ENCODE results near the gene LTBP1. TPM values are rescaled to one million over a fixed set of nuclear protein-coding genes. Genes with fewer than 3 reads are reported as not detected.

Gene LTBP1
- total RNA-seq, 2 donors from 2014 or later, result 25.9 to 99.8 TPM

GRCh38 chr2:33256162-33256755 lies 309.5 kb downstream of the LTBP1 start:
- WGBS, result 95% methylated on average over 6 of the region's 6 CpGs
- Histone ChIP-seq H3K27me3 (replicated peaks; ENCODE audit: insufficient read depth) (no peaks in the 10 kb centered on the region), H3K9me3 (no peaks in the 10 kb centered on the region), H3K4me3 (no peak overlapping the region), H3K4me1 (replicated peaks) (no peaks in the 10 kb centered on the region), H3K27ac (no peak overlapping the region), H3K36me3 (no peaks in the 10 kb centered on the region)
- intact Hi-C loops (cut with DNase I), result no loop called here
- no peak for DNase-seq (ENCODE audit: low spot score)
- TF ChIP-seq CTCF (IDR thresholded peaks at IDR 0.05) (no peak), POLR2A (IDR thresholded peaks at IDR 0.05) (no peak), POLR2AphosphoS5 (IDR thresholded peaks at IDR 0.05) (no peak)

- no peak for DNase-seq (ENCODE audit: low spot score)
- TF ChIP-seq CTCF (IDR thresholded peaks at IDR 0.05) (no peak), POLR2AphosphoS5 (IDR thresholded peaks at IDR 0.05) (no peak), POLR2A (IDR thresholded peaks at IDR 0.05) (no peak)
- Histone ChIP-seq H3K4me3 (no peak overlapping the region), H3K27ac (no peak overlapping the region), H3K27me3 (replicated peaks; ENCODE audit: insufficient read depth) (no peaks in the 10 kb centered on the region), H3K9me3 (no peaks in the 10 kb centered on the region), H3K4me1 (replicated peaks) (no peaks in the 10 kb centered on the region), H3K36me3 (no peaks in the 10 kb centered on the region)
- intact Hi-C loops (cut with DNase I), result no loop called here
- 66% methylated on average over 4 of the region's 4 CpGs for WGBS
Measured at GRCh38 chr2:33258387-33258786, 311.6 kb downstream of the LTBP1 start.

- H3K4me3 ChIP-seq, result no peak overlapping the region
- no peaks in the 10 kb centered on the region for H3K4me1 ChIP-seq (replicated peaks)
- no peaks in the 10 kb centered on the region for H3K9me3 ChIP-seq
- H3K27me3 ChIP-seq (replicated peaks; ENCODE audit: insufficient read depth), result no peaks in the 10 kb centered on the region
- DNase-seq (ENCODE audit: low spot score), result no peak
- intact Hi-C loops (cut with DNase I), result no loop called here
- H3K27ac ChIP-seq, result no peak overlapping the region
- 97% methylated on average over 4 of the region's 4 CpGs for WGBS
- TF ChIP-seq POLR2A (IDR thresholded peaks at IDR 0.05), result no peak
- TF ChIP-seq CTCF (IDR thresholded peaks at IDR 0.05), result no peak
- TF ChIP-seq POLR2AphosphoS5 (IDR thresholded peaks at IDR 0.05), result no peak
- no peaks in the 10 kb centered on the region for H3K36me3 ChIP-seq
Measured at GRCh38 chr2:33262097-33262496, 315.3 kb downstream of the LTBP1 start.

- Histone ChIP-seq H3K36me3 (no peaks in the 10 kb centered on the region), H3K27ac (no peak overlapping the region), H3K4me1 (replicated peaks) (no peaks in the 10 kb centered on the region), H3K4me3 (no peak overlapping the region), H3K27me3 (replicated peaks; ENCODE audit: insufficient read depth) (no peaks in the 10 kb centered on the region), H3K9me3 (no peaks in the 10 kb centered on the region)
- no peak for DNase-seq (ENCODE audit: low spot score)
- intact Hi-C loops (cut with DNase I), result no loop called here
- 88% methylated on average over 3 of the region's 3 CpGs for WGBS
- TF ChIP-seq CTCF (IDR thresholded peaks at IDR 0.05) (no peak), POLR2AphosphoS5 (IDR thresholded peaks at IDR 0.05) (no peak), POLR2A (IDR thresholded peaks at IDR 0.05) (no peak)
Measured at GRCh38 chr2:33264766-33265165, 318.0 kb downstream of the LTBP1 start.

GRCh38 chr2:33265584-33266338 lies 319.0 kb downstream of the LTBP1 start:
- Histone ChIP-seq H3K4me1 (replicated peaks) (no peaks in the 10 kb centered on the region), H3K27ac (no peak overlapping the region), H3K36me3 (no peaks in the 10 kb centered on the region), H3K9me3 (no peaks in the 10 kb centered on the region), H3K4me3 (no peak overlapping the region), H3K27me3 (replicated peaks; ENCODE audit: insufficient read depth) (no peaks in the 10 kb centered on the region)
- TF ChIP-seq POLR2AphosphoS5 (IDR thresholded peaks at IDR 0.05) (no peak), CTCF (IDR thresholded peaks at IDR 0.05) (no peak), POLR2A (IDR thresholded peaks at IDR 0.05) (no peak)
- intact Hi-C loops (cut with DNase I), result no loop called here
- WGBS, result 82% methylated on average over 2 of the region's 5 CpGs
- no peak for DNase-seq (ENCODE audit: low spot score)
